Right lung (tissue), 5 donors: Measurements from ENCODE around the gene METTL6. TPM values are rescaled to one million over a fixed set of nuclear protein-coding genes. Genes with fewer than 3 reads are reported as not detected.
"Not testable (repeated sequence)": the region's sequence is repeated elsewhere in the genome, so short reads cannot be mapped to it uniquely, and the experiment has no call there.

ENCODE experiments used
- DNase-seq, 2 donors: peaks; one replicate each; pipeline ENCODE4 v3.0.0-alpha.2; 2013
- polyA plus RNA-seq, 5 donors: library from polyadenylated mRNA; unstranded; fragments of 120-200 nt; gene quantifications; one replicate each; pipeline versions ENCODE4 v1.2.1 to v1.2.3, GENCODE V29; 2013; ENCODE audit warnings: inconsistent platforms in 1 of 5, low replicate concordance in 1 of 5; ENCODE audit not compliant: insufficient read length in 5 of 5, insufficient read depth in 1 of 5

Gene METTL6
- polyA plus RNA-seq, 5 donors = 24.7 to 39.6 (median 34.9) TPM

GRCh38 chr3:15375461-15376000 lies 51.8 kb downstream of the METTL6 start:
- DNase-seq = no peak

DNA sequence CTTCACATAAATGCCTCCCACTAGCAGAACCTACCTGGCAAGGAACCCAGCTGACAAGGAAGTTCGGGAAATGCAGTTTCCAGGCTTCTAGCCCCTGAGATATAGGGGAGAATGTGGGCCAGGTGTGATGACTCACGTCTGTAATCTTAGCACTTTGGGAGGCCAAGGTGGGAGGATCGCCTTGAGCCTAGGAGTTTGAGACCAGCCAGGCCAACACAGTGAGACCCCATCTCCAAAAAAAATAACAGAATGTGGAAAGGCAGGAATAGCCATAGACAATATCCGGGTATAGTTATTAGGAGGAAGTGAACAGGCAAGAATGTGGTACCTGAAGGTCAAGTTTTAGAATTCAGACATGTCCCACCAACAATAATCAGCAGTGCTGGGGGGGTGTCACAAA lies 54.4 kb downstream of the METTL6 start:
- DNase-seq = no peak

GRCh38 chr3:15368561-15369135 lies 58.7 kb downstream of the METTL6 start:
- DNase-seq = no peak

GRCh38 chr3:15367059-15367458 lies 60.3 kb downstream of the METTL6 start:
- no peak for DNase-seq

DNA sequence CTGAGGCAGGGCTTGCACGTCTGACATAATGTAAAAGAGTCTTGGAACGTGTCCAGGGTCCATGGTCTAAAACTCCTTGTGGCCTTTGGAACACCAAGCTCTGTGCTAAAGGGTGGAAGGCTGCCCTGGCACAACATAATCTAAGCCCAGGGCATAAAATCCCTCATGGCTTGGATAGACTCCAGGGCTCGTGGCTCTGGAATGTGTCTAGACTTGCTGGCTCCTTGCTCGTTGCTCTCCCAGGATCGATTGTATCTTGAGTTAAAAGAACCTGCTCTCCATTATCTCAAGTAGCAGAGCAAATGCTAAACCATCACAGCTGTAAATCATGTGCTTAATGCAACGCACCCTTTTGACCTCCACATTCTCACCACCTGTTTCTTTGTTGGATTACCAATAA lies 63.3 kb downstream of the METTL6 start:
- not testable (repeated sequence) for DNase-seq

- DNase-seq = no peak
Measured at GRCh38 chr3:15361494-15362214, 65.7 kb downstream of the METTL6 start.

DNA sequence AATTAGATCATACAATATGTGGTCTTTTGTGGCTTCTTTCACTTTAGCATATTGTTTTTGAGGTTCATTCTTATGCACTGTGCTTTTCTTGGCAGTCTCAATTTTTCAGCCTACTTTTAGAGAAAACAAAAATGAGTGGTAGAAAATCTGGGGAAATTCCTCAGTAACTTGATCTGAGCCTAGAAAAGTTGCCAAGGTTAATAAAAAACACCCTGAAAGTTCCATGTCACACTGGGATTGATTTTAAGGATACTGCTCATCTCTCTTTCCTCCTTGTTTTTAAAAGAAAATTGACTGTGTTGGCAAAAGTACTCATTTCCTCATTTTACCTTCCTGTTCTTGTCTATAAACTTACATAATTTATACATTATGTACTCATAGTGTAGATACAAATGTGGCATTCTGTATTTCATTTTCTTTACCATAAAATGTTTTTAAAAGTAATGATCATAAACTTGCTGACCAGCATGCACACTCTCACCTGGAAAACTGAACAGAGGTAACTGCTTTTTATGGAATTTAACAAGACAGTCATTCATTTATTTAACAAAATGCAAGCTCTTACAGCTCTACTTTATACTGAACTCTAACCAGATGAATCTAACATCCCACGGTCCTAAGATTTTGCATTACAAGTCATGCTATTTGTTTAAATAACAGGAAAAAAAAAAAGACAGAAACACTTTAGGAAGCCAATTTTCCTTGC lies 66.4 kb downstream of the METTL6 start:
- DNase-seq = no peak

Other genes with a start within 250 kb of the METTL6 start
- 10 to 100 TPM; 37.4 to 70.7 (median 52.0) TPM for gene CAPN7, start 221.3 kb downstream of the METTL6 start, polyA plus RNA-seq
- 10 to 100 TPM; 54.1 to 63.6 (median 59.4) TPM for gene SH3BP5, start 95.0 kb downstream of the METTL6 start, polyA plus RNA-seq
- gene EAF1, start 54 bp upstream of the METTL6 start, polyA plus RNA-seq = 10 to 100 TPM; 16.5 to 20.0 (median 18.5) TPM
- gene COLQ, start 94.2 kb upstream of the METTL6 start, polyA plus RNA-seq = 10 to 100 TPM in 1 of 5 donors, 1 to 10 TPM in 4; 7.4 to 12.7 (median 9.0) TPM
- gene HACL1, start 174.0 kb upstream of the METTL6 start, polyA plus RNA-seq = 10 to 100 TPM; 16.0 to 22.4 (median 19.1) TPM
- gene BTD, start 174.2 kb upstream of the METTL6 start, polyA plus RNA-seq = 10 to 100 TPM; 12.2 to 18.5 (median 15.9) TPM